NCI-H2171 (cell line): ENCODE data around the gene BTF3.

Experiments
- DNase-seq: peaks from one replicate; lab custom pipeline; 2025; lab: John Stamatoyannopoulos, UW

BTF3 gene

DNA sequence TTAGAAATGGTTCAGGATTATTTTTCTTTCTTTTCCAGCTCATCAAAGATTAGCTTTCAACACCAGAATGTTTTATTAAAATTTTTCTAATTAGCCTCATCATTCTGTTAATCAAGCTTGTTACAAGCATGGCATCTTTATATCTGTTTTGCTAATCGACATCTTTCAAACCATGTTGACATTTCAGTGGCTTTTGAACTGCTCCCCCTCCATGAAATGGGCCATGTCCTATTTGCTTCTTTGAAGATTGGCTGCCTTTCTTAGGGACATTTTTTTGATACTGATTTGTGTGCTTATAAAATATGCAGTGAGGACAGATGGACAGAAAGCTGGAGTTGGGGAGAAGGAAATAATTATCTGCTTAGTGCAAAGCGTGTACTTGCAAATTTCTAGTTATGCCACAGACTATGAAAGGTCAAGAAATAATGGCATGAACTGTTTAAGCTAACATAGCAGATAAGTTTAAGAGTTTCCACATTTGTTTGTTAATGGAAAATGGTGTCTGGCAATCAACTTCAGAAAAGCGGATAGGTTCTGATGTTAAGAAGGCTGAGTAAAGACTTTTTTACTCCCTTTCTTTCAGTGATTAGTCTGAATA, 27.5 kb downstream of the BTF3 start:
- no peak for DNase-seq

- DNase-seq, result no peak
Observed at GRCh38 chr5:73528248-73528647, 30.0 kb downstream of the BTF3 start.

- DNase-seq, result no peak
Observed at GRCh38 chr5:73529081-73529480, 30.8 kb downstream of the BTF3 start.

GRCh38 chr5:73531356-73531755, 33.1 kb downstream of the BTF3 start:
- DNase-seq, result no peak

DNA sequence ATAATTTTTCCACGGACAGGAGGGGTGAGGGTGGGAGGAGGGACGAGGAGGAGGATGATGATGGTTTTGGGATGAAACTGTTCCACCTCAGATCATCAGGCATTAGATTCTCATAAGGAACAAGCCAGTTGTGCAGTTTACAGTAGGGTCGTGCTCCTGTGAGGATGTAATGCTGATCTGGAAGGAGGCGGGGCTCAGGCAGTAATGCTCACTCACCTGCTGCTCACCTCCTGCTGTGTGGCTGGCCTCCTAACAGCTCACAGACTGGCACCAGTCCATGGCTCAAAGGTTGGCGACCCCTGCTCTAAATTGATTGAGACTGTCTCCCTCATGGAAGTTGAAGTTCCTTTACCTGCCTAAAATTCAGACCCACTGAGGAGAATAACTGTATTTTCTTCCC, 34.0 kb downstream of the BTF3 start:
- DNase-seq, result no peak

DNA sequence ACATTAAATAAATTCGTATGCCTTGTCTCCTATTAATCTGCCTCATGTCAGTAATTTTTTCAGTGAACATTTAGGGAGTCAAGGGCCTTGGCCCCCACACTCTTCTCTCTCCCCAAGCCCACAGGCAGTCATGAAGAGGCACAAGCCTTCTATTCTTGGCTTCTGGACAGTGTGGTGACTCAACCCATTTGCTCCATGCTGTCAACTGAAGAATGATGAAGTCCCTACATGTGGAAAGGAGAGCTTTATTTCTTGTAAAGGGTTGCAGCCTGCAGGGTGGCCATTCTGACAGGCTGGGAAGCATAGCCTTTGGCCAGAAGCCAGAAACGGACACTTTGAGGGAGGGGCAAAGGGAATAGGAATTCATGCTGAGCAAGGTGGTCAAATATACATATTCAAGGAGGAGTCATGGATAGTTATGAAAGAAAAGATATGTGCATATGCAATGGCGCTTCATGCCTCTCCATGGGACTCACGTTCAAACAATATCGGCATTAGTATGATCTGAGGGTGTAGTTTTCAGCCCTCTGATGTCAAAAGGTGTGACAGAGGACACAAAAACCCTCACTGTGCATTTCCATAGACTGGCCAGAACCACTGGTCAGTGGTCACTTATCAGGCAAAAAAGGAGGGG, 35.9 kb downstream of the BTF3 start:
- no peak for DNase-seq

DNA sequence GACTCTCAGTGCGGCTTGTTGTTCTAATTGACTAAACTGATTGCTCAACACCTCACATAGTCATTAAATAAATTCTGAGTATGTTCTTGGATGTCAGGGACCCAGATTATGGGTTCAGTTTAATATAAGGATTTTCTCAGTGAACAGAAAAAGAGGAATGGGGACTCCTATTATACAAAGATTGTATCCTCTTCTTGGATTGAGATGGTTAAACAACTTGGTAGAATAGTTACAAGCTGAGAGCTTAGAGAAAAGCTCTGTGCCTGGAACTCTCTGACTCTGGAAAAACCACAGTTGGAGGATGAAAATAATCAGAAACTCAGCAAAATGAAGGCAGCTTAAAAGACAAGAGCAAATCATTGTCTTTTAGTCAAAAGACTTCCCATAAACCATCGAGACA, 36.7 kb downstream of the BTF3 start:
- DNase-seq, result no peak

DNA sequence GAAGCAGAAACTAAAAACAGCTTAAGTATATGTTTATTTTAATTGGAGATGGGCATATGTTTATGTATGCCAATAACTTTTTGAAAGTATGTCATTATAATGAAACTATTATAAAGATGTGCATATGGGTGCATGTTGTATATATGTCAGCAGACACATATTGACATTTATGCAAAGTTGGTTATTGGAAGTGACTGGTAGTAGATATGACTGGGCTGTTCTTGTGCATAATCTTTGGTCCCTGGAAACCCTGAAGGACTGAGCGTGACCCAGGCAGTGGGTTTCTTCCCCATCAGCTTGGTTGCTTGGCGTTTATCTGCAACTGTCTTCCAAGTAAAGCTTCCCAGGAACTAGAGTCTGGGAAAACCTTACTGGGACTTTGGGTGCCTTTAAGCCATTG, 41.5 kb downstream of the BTF3 start:
- DNase-seq, result no peak

GRCh38 chr5:73540192-73540591, 42.0 kb downstream of the BTF3 start:
- no peak for DNase-seq

GRCh38 chr5:73542020-73542419, 43.8 kb downstream of the BTF3 start:
- DNase-seq, result no peak

- DNase-seq, result no peak
Observed at GRCh38 chr5:73544429-73545402, 46.5 kb downstream of the BTF3 start.

DNA sequence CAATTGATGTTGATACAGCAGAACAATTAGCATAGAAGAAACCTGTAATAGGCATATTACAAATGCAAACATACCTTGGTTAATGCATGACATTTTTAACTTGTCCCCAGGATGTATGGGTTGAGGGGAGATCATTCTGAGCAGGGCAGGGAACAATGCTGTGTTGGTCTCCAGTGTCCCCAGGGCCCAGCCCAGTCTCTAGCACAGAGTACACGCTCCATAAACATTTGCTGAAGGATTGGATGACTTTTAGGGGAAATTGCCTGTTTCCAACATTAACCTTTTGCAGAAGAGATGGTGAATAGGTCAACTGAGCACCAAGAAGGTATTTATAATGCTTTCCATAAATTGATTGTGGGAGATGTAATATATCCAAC, 47.1 kb downstream of the BTF3 start:
- no peak for DNase-seq

DNA sequence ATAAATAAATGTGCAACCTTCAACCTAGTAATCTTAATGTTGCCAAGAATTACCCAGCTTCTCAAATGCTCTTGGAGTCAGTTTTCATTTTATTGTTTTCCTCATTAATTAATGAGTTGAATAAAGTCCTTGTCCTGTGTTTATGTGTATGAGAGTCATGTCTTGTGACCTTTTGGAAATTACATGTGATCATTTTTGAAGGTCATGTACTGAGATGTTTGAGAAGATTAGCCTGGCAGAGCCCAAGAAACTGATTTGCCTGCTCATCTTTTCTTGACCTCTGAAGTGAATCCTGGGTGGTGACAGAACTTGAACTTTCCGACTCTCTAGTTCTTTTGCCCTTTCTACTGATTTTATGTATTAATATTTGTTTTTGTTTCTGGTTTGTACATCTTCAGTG, 51.8 kb downstream of the BTF3 start:
- DNase-seq, result no peak

- DNase-seq, result no peak
Observed at GRCh38 chr5:73552642-73553041, 54.4 kb downstream of the BTF3 start.
